ENCODE data around the gene TFPT. TPM values are rescaled to one million over a fixed set of nuclear protein-coding genes. Genes with fewer than 3 reads are reported as not detected.
"Not testable (repeated sequence)": the region's sequence is repeated elsewhere in the genome, so short reads cannot be mapped to it uniquely, and the experiment has no call there.

Gene TFPT
- total RNA-seq, 1 experiment from 2014 or later, result 19.9 TPM

DNA sequence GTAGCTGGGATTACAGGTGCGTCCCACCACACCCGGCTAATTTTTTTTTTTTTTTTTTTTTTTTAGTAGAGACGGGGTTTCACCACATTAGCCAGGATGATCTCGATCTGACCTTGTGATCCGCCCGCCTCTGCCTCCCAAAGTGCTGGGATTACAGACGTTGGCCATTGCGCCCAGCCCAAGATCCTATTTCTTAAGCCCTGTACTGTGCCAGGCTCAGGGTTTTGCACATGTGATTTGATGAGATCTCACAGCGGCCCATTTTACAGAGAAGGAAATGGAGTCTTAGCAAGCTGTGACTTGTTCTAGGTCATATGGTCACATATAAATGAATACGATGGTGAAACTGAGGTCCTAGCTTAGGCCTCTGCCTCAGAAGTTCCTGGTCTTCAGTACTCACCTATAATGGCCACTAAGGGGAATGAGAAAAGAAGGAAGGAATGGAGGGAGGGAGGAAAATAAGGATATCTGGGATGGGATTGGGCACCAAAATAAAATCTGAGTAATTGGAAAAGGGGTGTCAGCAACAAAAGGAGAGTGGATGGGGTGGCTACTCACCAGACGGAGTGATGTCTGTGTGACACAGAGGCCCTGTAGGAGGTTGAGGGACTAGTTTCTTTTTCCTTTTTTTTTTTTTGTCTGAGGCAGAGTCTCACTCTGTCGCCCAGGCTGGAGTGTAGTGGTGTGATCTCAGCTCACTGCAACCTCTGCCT lies 16.1 kb downstream of the TFPT start:
- DNase-seq (ENCODE audit: low read depth), result no peak
- in situ Hi-C loops (cut with HindIII; ENCODE audit: low pct_unique_long_range_greater_than_20kb, low sequenced_read_pairs), result no loop called here

- peak; percentile 58 for DNase-seq (ENCODE audit: low read depth)
- in situ Hi-C loops (cut with HindIII; ENCODE audit: low pct_unique_long_range_greater_than_20kb, low sequenced_read_pairs), result no loop called here
Observed at GRCh38 chr19:54096617-54097106, 18.8 kb downstream of the TFPT start.

DNA sequence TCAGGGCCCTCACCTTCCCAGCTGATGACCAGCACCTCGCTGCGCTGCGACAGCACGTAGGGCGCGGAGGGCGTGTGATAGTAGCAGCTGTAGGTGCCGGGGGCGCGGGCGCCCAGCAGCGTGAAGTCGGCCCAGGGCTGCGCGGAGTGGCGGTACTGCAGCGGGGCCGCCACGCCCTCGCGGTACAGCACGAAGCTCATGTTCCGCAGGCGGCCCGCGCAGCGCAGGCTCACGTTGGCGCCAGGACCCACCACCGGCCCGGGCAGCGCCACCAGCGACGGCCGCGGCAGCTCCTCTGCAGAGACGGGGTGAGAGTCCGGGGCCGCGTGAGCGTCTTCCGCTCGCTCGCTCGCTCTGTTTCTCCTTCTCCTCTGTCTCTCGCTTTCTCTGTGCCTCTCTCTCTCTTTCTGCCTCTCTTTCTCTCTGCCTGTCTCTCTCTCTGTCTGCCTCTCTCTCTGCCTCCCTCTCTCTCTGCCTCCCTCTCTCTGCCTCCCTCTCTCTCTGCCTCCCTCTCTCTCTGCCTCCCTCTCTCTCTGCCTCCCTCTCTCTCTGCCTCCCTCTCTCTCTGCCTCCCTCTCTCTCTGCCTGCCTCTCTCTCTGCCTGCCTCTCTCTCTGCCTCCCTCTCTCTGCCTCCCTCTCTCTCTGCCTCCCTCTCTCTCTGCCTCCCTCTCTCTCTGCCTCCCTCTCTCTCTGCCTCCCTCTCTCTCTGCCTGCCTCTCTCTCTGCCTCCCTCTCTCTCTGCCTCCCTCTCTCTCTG lies 19.4 kb downstream of the TFPT start:
- DNase-seq (ENCODE audit: low read depth), result peak; percentile 22
- in situ Hi-C loops (cut with HindIII; ENCODE audit: low pct_unique_long_range_greater_than_20kb, low sequenced_read_pairs), result not testable (repeated sequence)

- in situ Hi-C loops (cut with HindIII; ENCODE audit: low pct_unique_long_range_greater_than_20kb, low sequenced_read_pairs), result no loop called here
- DNase-seq (ENCODE audit: low read depth), result no peak
Observed at GRCh38 chr19:54095136-54095858, 20.2 kb downstream of the TFPT start.

DNA sequence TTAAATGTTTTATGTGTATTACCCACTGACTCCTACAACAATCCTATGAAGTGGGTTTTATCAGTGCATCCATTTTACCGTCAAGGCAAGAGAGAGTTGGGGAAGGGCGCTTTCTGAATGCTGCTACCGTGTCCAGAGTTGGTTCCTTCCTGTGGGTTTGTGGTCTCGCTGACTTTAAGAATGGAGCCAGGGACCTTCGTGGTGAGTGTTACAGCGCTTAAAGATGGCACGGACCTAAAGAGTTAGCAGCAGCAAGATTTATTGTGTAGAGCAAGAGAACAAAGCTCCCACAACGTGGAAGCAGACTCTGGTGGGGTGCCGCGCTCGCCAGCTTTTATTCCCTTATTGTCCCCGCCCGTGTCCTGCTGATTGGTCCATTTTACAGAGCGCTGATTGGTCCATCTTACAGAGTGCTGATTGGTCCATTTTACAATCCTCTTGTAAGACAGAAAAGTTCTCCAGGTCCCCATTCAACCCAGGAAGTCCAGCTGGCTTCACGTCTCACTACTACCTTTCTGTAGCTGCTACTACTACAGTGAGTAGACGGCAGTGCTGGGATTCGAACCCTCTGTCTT lies 20.9 kb downstream of the TFPT start:
- DNase-seq (ENCODE audit: low read depth), result no peak
- in situ Hi-C loops (cut with HindIII; ENCODE audit: low pct_unique_long_range_greater_than_20kb, low sequenced_read_pairs), result no loop called here

DNA sequence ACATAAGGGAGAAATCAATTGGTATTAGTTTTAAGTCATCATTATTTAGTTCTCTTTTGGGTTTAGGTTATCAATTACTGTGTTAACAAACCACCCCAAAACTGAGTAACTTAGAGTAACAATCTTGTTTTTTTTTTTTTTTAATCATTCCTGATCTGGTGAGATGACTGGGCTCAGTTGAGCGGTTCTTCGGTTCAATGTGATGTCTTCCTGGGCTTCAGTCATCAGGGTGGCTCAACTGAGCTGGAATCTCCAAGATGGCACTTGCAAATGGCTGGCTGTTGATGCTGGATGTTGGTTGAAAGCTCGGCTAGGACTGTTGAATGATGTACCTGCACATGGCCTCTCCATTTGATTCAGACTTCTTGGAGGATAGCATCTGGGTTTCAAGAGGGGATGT lies 31.0 kb downstream of the TFPT start:
- in situ Hi-C loops (cut with HindIII; ENCODE audit: low pct_unique_long_range_greater_than_20kb, low sequenced_read_pairs), result no loop called here
- no peak for DNase-seq (ENCODE audit: low read depth)

- DNase-seq (ENCODE audit: low read depth), result no peak
- in situ Hi-C loops (cut with HindIII; ENCODE audit: low pct_unique_long_range_greater_than_20kb, low sequenced_read_pairs), result no loop called here
Observed at GRCh38 chr19:54081032-54081431, 34.4 kb downstream of the TFPT start, which contains the start of gene TARM1. TARM1 (minus strand) TSS chr19:54081365; CDS start chr19:54081340, 25 bp downstream.

- in situ Hi-C loops (cut with HindIII; ENCODE audit: low pct_unique_long_range_greater_than_20kb, low sequenced_read_pairs), result no loop called here
- no peak for DNase-seq (ENCODE audit: low read depth)
Observed at GRCh38 chr19:54077334-54077733, 38.1 kb downstream of the TFPT start.

GRCh38 chr19:54074851-54075250 lies 40.6 kb downstream of the TFPT start:
- DNase-seq (ENCODE audit: low read depth), result no peak
- in situ Hi-C loops (cut with HindIII; ENCODE audit: low pct_unique_long_range_greater_than_20kb, low sequenced_read_pairs), result no loop called here

GRCh38 chr19:54073829-54074228 lies 41.6 kb downstream of the TFPT start:
- DNase-seq (ENCODE audit: low read depth), result no peak
- in situ Hi-C loops (cut with HindIII; ENCODE audit: low pct_unique_long_range_greater_than_20kb, low sequenced_read_pairs), result no loop called here

DNA sequence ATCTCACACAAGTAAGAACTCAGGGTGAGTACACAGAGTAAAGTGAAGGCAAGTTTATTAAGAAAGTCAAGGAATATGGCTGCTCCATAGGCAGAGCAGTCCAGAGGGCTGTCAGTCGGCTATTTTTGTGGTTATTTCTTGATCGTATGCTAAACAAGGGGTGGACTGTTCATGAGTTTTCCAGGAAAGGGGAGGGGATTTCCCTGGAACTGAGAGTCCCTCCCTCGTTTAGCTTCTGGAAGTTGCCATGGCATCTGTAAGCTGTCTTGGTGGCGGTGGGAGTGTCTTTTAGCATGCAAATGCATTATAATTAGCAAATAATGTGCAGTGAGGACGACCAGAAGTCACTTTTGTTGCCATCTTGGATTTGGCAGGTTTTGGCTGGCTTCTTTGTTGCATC lies 46.0 kb downstream of the TFPT start:
- no peak for DNase-seq (ENCODE audit: low read depth)

GRCh38 chr19:54063350-54064116 lies 51.9 kb downstream of the TFPT start, which contains the start of gene VSTM1:
VSTM1 (minus strand) TSS chr19:54063897; CDS start chr19:54063777, 120 bp downstream.
- in situ Hi-C loops (cut with HindIII; ENCODE audit: low pct_unique_long_range_greater_than_20kb, low sequenced_read_pairs), result no loop called here

More for the DNA sequence above, 46.0 kb downstream of the TFPT start:
- in situ Hi-C loops (cut with HindIII; ENCODE audit: low pct_unique_long_range_greater_than_20kb, low sequenced_read_pairs), result no loop called here

GRCh38 chr19:54062643-54063042 lies 52.8 kb downstream of the TFPT start:
- in situ Hi-C loops (cut with HindIII; ENCODE audit: low pct_unique_long_range_greater_than_20kb, low sequenced_read_pairs), result no loop called here
- DNase-seq (ENCODE audit: low read depth), result no peak

More at GRCh38 chr19:54063350-54064116, 51.9 kb downstream of the TFPT start, which contains the start of gene VSTM1:
- no peak for DNase-seq (ENCODE audit: low read depth)

Other genes starting within 250 kb of the TFPT start
- gene MYADM, start 247.8 kb downstream of the TFPT start, total RNA-seq (2014; rRNA removed; shearing (Covaris generic); ENCODE audit: low replicate concordance), result 17.3 and 19.2 TPM in 2 replicates
- gene PRKCG, start 233.5 kb downstream of the TFPT start, total RNA-seq (2014; rRNA removed; shearing (Covaris generic); ENCODE audit: low replicate concordance), result 0.10 TPM in 1 of 2 replicates, not detected in the other
- gene CACNG7, start 206.4 kb downstream of the TFPT start, total RNA-seq (2014; rRNA removed; shearing (Covaris generic); ENCODE audit: low replicate concordance), result not detected in 2 replicates
- gene CACNG8, start 152.7 kb downstream of the TFPT start, total RNA-seq (2014; rRNA removed; shearing (Covaris generic); ENCODE audit: low replicate concordance), result not detected in 2 replicates
- gene CACNG6, start 124.0 kb downstream of the TFPT start, total RNA-seq (2014; rRNA removed; shearing (Covaris generic); ENCODE audit: low replicate concordance), result not detected in 2 replicates
- gene VSTM1, start 51.8 kb downstream of the TFPT start, total RNA-seq (2014; rRNA removed; shearing (Covaris generic); ENCODE audit: low replicate concordance), result 6.0 TPM in 1 of 2 replicates, not detected in the other
- gene TARM1, start 34.3 kb downstream of the TFPT start, total RNA-seq (2014; rRNA removed; shearing (Covaris generic); ENCODE audit: low replicate concordance), result not detected in 2 replicates
- gene OSCAR, start 14.9 kb downstream of the TFPT start, total RNA-seq (2014; rRNA removed; shearing (Covaris generic); ENCODE audit: low replicate concordance), result not detected in 2 replicates
- 27.2 and 50.8 TPM in 2 replicates for gene NDUFA3, start 12.8 kb downstream of the TFPT start, total RNA-seq (2014; rRNA removed; shearing (Covaris generic); ENCODE audit: low replicate concordance)
- 109 and 128 TPM in 2 replicates for gene PRPF31, start 97 bp upstream of the TFPT start, total RNA-seq (2014; rRNA removed; shearing (Covaris generic); ENCODE audit: low replicate concordance)
- 3.3 and 18.4 TPM in 2 replicates for gene CNOT3, start 22.1 kb upstream of the TFPT start, total RNA-seq (2014; rRNA removed; shearing (Covaris generic); ENCODE audit: low replicate concordance)
- gene LENG1, start 44.1 kb upstream of the TFPT start, total RNA-seq (2014; rRNA removed; shearing (Covaris generic); ENCODE audit: low replicate concordance), result 9.3 and 16.9 TPM in 2 replicates
- not detected in 2 replicates for gene TMC4, start 57.5 kb upstream of the TFPT start, total RNA-seq (2014; rRNA removed; shearing (Covaris generic); ENCODE audit: low replicate concordance)
- 40.1 and 108 TPM in 2 replicates for gene MBOAT7, start 73.9 kb upstream of the TFPT start, total RNA-seq (2014; rRNA removed; shearing (Covaris generic); ENCODE audit: low replicate concordance)
- 214 and 219 TPM in 2 replicates for gene TSEN34, start 75.7 kb upstream of the TFPT start, total RNA-seq (2014; rRNA removed; shearing (Covaris generic); ENCODE audit: low replicate concordance)
- 2,272 and 2,379 TPM in 2 replicates for gene RPS9, start 85.2 kb upstream of the TFPT start, total RNA-seq (2014; rRNA removed; shearing (Covaris generic); ENCODE audit: low replicate concordance)
- gene LILRB3, start 107.3 kb upstream of the TFPT start, total RNA-seq (2014; rRNA removed; shearing (Covaris generic); ENCODE audit: low replicate concordance), result not detected in 2 replicates
- gene LILRA6, start 127.1 kb upstream of the TFPT start, total RNA-seq (2014; rRNA removed; shearing (Covaris generic); ENCODE audit: low replicate concordance), result not detected in 2 replicates
- gene LILRB5, start 141.6 kb upstream of the TFPT start, total RNA-seq (2014; rRNA removed; shearing (Covaris generic); ENCODE audit: low replicate concordance), result not detected in 2 replicates
- gene LILRB2, start 165.5 kb upstream of the TFPT start, total RNA-seq (2014; rRNA removed; shearing (Covaris generic); ENCODE audit: low replicate concordance), result not detected in 2 replicates
- not detected in 2 replicates for gene LILRA5, start 197.5 kb upstream of the TFPT start, total RNA-seq (2014; rRNA removed; shearing (Covaris generic); ENCODE audit: low replicate concordance)
- not detected in 2 replicates for gene LILRA4, start 223.5 kb upstream of the TFPT start, total RNA-seq (2014; rRNA removed; shearing (Covaris generic); ENCODE audit: low replicate concordance)
- not detected in 2 replicates for gene LAIR1, start 249.3 kb upstream of the TFPT start, total RNA-seq (2014; rRNA removed; shearing (Covaris generic); ENCODE audit: low replicate concordance)